T1000 (cell line): Measurements from ENCODE around the gene DTHD1.

Source experiments
- DNase-seq: peaks from one replicate; lab custom pipeline; 2025; ENCODE audit warnings: mixed read lengths; lab: John Stamatoyannopoulos, UW

The DTHD1 gene

DNA sequence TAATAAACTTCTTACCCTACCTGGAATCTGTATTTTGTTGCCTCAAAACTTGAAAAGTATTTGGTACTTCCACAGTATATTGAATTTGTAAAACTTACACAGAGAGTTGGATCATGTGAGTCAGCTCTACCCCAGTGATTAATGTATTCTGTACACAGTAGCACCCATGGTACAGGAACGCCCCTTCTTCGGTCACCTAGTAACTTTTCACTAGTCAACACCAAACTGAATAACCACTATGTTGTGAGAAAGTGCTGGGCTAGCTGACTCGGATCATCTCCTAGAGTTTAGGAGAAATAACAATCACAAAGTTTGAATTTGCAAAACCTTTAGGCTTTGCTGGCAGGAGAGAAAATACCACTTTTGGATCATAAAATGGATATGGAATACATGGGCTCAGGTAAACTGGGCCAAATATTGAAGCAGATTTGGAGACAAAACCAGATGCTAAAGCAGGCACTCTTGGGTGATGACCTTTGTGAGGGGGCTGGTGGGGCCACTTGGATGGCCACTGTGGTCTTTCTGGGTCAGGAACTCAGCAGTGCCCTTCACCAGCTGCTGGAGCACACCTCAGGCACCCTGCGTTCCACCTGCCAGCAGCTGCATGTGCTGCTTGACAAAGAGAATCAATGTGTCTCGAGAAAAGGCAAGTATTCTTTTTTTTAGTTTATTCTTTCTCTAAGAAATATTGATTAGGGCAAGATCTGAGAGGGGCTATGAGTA, at the start of gene DTHD1:
Gene DTHD1 (plus strand): TSS at position 233 of the 723 bp plus-strand sequence. CDS start 143 bp downstream, at position 376.
- no peak for DNase-seq

- DNase-seq: no peak
These were observed 47.7 kb upstream of the DTHD1 start for GRCh38 chr4:36233567-36234266.

DNA sequence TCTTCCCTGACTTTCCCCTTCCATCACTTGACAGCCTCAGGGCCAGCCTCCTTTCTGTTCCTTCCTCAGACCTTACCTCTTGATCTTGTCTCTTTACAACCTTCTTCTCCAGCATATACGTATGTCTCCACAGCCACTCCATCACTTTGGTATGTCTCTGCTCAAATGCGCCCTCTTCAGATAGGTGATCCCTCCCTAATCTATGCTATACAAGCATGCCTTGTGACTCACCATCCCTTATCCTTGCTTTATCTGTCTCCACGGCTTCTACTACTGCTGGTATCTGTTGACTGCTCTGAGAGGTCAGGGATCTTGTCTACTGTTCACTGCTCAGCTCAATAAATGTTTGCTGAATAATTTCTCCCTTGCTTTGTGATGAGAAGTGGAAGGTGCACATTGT, 46.1 kb upstream of the DTHD1 start:
- DNase-seq: peak; percentile 15

GRCh38 chr4:36236159-36236558, 45.3 kb upstream of the DTHD1 start:
- no peak for DNase-seq

DNA sequence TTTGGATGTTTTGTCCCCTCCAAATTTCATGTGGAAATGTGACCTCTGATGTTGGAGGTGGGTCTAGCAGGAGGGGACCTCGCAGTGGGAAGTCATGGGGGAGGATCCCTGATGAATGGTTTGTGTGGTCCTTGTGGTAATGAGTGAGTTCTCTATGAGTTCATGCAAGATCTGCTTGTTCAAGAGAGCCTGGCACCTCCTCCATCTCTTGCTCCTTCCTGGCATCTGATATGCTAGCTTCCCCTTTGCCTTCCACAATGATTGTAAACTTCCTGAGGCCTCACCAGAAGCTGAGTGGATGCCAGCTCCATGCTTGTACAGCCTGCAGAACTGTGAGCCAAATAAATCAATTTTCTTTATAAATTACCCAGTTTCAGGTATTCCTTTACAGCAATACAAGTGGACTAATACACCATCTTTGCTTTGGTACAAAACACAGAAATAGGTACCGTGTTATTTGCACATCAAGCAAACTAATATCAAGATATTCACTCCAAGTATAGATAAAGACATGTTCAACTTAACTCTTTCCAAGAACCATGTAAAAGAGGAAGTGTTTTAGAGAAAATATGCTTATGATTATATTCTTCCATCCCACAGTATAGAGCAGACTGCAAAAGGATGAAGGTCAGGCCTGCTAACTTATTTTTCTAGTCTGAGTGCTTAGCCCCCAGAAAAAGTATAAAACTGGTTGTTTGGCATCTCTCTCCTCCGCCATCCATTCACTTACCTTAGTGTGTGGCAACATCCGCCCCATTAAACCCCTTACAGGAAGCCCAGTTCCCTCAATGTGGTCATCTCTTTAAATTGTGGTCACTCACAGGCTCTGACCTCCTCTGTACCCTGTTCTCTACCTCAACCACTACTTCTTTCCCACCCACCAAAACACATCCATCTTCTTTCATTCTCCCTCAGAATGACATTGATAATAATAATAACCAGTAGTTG, 43.8 kb upstream of the DTHD1 start:
- DNase-seq: no peak

DNA sequence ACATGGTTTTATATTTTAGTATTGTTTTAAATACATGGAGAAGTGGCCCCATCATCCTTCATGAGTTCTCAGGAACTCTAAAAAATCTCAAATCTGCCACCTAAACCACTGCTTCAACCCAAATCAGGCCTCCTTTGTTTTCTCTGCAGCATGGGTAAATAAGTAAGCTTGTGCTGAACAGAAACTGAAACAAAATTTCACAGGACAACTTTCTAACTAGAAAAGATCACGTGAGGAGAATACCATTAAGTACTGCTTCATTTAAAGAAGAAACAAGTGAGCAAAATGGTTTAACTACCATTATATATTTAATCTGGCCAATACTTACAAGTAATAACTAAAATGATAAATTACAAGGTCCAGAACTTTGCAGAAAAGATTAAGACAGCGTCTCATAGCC, 39.6 kb upstream of the DTHD1 start:
- DNase-seq: no peak

DNA sequence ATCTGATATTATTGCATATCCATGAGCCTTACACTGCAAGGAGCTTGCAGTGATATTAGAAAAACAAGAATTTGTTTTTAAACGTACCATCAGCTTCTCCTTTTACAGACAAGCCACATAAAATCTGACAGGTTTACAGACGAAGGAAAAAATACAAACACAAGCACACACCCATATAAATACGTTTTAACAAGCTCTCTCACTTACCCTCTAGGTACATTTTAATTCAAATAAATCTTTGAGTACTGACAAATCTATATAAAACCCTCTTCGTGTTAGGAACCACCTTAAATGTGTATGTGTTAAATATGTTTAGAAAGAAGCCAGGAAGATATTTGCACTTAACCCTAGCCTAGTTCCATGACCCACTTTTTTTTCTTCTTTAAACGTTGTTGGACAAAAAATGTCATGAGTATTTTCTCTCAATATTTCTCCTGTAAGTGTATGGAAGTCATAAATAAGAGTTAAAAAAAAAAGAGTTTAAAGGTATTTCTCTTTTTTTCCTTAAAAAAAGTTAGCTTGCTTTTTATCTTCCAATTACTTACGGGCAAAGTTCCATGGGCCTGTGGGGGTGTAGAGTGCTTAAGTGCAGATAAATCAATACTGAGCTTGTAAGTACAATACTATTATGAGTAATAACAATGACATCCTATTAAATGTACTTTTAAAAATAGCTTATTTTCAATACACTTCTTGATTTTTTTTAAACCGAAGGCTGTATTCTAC, 38.6 kb upstream of the DTHD1 start:
- DNase-seq: no peak

DNA sequence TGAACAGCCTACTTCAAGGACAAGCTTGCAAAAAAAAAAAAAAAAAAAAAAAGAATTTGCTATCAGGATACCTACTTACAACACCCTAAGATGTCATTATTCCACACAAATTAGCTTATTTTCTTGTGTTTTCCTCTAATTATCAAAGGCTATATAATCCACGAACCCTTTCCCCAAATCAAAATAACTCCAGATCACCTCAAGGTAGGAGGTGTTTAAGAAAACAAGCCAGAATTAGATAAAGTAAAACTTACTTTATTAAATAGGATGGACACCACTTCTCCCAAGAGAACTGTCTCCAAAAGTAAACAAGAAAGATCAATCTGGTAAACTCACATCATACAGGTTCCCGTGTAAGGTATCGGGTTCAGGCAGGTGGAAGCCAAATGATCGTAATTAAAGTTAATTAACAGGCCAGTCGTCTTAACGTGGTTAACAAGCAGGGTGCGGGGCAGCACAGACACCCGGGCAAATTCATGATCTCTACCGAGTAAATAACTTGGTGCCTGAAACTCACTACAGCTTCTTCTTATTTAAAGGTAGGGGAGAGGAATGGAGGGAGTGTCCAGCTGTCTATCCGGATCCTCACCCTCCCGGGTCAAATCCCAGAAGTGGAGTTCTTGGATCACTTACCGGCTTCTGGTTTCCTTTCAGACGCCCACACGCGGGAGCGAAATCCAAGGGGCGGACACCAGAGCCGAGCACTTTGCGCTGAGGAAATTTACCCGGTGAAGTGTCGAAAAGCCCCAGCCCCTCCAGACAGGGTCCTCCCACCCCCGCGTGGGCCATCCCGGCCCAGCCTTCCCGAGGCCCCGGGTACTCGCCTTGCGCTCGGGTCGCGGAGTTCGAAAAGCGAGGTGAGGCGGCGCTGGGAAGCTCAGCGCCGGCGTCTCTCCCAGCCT, 37.8 kb upstream of the DTHD1 start:
- peak; percentile 54 for DNase-seq

- peak; percentile 54 for DNase-seq
These were observed 36.9 kb upstream of the DTHD1 start, which contains the start of gene ARAP2 for GRCh38 chr4:36244257-36245082. Gene ARAP2 (minus strand): TSS chr4:36244514. CDS start chr4:36229486, 15,028 bp downstream.

- no peak for DNase-seq
These were observed 31.8 kb upstream of the DTHD1 start for GRCh38 chr4:36249610-36250009.

DNA sequence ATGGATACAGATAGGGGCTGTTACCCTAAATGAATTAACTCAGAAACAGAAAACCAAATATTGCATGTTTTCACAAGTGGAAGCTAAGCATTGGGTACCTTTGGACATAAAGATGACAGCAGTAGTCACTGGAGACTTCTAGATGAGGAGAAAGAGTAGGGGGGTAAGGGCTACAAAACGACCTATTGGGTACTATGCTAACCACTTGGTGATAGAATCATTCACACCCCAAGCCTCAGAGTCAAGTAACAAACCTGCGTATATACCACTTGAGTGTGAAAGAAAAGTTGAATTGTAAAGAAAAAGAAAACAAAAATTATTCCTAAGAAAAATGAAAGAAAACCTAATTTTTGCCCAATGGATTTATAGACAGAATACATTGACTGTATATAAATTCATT, 29.4 kb upstream of the DTHD1 start:
- DNase-seq: no peak

DNA sequence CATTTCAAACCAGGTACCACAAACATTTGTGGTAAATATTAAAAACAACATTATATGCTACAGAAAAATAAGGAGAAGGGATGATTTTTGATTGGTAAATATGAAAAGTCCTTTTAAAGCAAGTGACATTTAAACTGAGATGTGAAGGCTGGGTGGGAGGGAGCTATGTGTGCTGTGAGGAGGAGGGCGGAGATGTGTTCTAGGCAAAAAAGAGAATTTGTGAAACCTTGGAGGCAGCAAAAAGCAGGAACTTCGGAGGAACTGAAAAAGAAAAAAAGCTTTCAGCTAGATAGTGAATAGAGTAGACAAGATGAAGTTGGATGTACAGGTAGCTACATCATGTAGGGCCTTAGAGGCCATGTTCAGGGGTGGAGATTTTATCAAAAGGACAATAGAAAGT, 27.0 kb upstream of the DTHD1 start:
- no peak for DNase-seq

DNA sequence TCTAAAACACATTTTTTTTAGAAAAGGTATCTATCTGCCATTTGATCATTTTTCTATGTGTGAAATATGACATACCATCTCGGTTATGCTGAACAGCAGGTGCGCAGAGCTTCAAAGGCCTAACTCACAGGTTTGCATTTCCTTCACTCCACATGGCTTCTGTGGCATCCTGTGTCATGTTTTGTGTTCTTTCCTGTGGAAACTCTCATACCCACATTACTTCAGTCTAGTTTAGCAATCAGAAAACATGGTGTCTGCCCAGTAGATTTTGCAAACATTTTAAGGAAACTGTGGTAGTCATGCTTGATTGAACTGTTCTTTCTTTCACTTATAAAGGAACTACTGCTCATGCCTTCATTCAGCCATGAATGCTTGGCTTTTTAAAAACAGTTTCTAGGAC, 25.8 kb upstream of the DTHD1 start:
- no peak for DNase-seq

GRCh38 chr4:36256398-36256891, 25.0 kb upstream of the DTHD1 start:
- no peak for DNase-seq

DNA sequence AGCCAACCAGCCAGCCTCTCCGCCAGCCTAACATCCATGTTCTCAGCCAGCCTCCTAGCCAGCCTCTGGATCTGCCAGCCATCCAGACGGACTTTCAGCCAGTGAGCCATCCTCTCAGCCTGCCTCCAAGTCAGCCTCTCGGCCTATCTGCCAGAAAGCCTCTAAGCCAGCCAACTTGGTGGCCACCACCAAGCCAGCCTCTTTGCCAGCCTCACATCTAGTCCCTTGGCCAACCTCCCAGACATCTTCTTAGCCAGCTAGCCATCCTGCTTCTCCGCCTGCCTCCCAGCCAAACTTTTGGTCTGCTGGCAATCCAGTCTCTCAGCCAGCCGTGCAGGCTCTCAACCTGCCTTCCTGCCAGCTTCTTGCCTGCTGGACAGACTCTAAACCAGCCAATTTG, 20.7 kb upstream of the DTHD1 start:
- DNase-seq: no peak

- no peak for DNase-seq
These were observed 17.1 kb upstream of the DTHD1 start for GRCh38 chr4:36264207-36264826.

GRCh38 chr4:36267486-36268268, 13.7 kb upstream of the DTHD1 start:
- DNase-seq: no peak

DNA sequence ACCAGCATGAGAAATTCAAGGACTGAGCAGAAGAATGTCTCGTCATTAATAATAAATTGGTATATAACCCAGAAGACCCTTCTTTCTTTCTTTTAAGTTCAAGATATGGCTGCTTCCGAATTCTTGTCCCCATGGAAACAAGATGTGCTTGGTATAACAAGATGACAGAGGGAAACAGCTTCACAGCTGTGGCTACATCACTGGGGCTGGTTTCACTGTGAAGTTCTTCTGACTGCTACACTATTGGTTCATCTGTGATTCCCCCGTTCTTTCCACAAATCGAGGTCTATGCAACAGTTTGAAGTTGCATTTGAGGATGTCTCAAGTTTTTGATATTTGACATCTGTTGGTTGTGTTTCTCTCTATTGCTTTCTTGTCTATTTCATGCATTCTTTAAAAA, 12.3 kb upstream of the DTHD1 start:
- no peak for DNase-seq
